ENCODE data around the gene CFAP61. TPM values are rescaled to one million over a fixed set of nuclear protein-coding genes. Genes with fewer than 3 reads are reported as not detected.

Gene CFAP61
- total and polyA plus RNA-seq, 9 of the 15 experiments (the other 6 are each of a cell fraction or from before 2014, with no cell fraction given): 0.11 TPM; not detected in 8

- Histone ChIP-seq H3K27ac (ENCODE audit: extremely low read depth, low read depth, low read length) (no peak overlapping the region), H3K4me2 (ENCODE audit: insufficient read depth, low read length) (no peak overlapping the region), H4K20me1 (replicated peaks; ENCODE audit: control insufficient read depth, insufficient read depth, low read length) (no peaks in the 10 kb centered on the region), H3K79me2 (ENCODE audit: control insufficient read depth, insufficient read depth, low read length) (no peaks in the 10 kb centered on the region), H3K27me3 (ENCODE audit: control insufficient read depth in 2 of 2, insufficient read depth in 2 of 2, low read length in 2 of 2) (peaks cover 0 to 4% of the 10 kb centered on the region in 2 experiments; a peak in 1 of 5 replicates), H3K9me1 (ENCODE audit: control insufficient read depth, insufficient read depth, low read length) (no peaks in the 10 kb centered on the region), H3K9ac (ENCODE audit: insufficient read depth in 1 of 2, low read depth in 2 of 2, low read length in 2 of 2) (no peak overlapping the region), H3K36me3 (ENCODE audit: control insufficient read depth, insufficient read depth, low read length) (no peaks in the 10 kb centered on the region), H2AFZ (ENCODE audit: low read depth, low read length) (no peak overlapping the region), H3K4me3 (no peak overlapping the region), H3K9me3 (replicated peaks; ENCODE audit: control insufficient read depth, insufficient read depth, low read depth, low read length) (no peaks in the 10 kb centered on the region), H3K4me1 (replicated peaks in 1 of 2; ENCODE audit: control insufficient read depth in 2 of 2, insufficient read depth in 2 of 2, low read length in 2 of 2) (no peaks in the 10 kb centered on the region)
- DNase-seq (ENCODE audit: extremely low read depth in 1 of 4, low spot score in 3 of 4): no peak
- in situ Hi-C loops (cut with MboI) (no loop called here), intact Hi-C loops (cut with micrococcal nuclease) (no loop called here)
- FAIRE-seq: no peak
- no TSS peak for BruUV-seq (replicated peaks)
- ATAC-seq: no peak
- ChIA-PET CTCF (ENCODE audit: low intra/inter-chr PET ratio) (no interaction called here), POLR2A (interaction anchor here (0.6 kb wide), 1 partner anchor 1253 kb away, joined by 4 read pairs; no protein-coding TSS in a partner anchor)
- TF ChIP-seq HNRNPL (IDR thresholded peaks at IDR 0.05; ENCODE audit: low read depth, low read length) (no peak), ZNF431 (CRISPR knock-in tag; IDR thresholded peaks at IDR 0.05) (no peak), SRSF7 (optimal IDR thresholded peaks at IDR 0.05; ENCODE audit: low read depth, low read length) (no peak), PHB2 (IDR thresholded peaks at IDR 0.05; ENCODE audit: low read depth) (no peak), ZBTB8A (IDR thresholded peaks at IDR 0.05; ENCODE audit: partially characterized antibody) (no peak), ZNF699 (CRISPR knock-in tag; IDR thresholded peaks at IDR 0.05; ENCODE audit: insufficient replicate concordance) (no peak), ZNF444 (CRISPR knock-in tag; IDR thresholded peaks at IDR 0.05) (no peak), TCF3 (CRISPR knock-in tag; IDR thresholded peaks at IDR 0.05) (no peak), CTCFL (IDR thresholded peaks at IDR 0.05; ENCODE audit: borderline replicate concordance, insufficient read depth, low read depth, low read length, poor library complexity, severe bottlenecking) (no peak), MITF (IDR thresholded peaks at IDR 0.05) (no peak), CUX1 (CRISPR knock-in tag; IDR thresholded peaks at IDR 0.05) (no peak), ZNF77 (CRISPR knock-in tag; IDR thresholded peaks at IDR 0.05) (no peak)
Measured at GRCh38 chr20:20100881-20101280, 48.5 kb downstream of the CFAP61 start.
